GM18526 (cell line): Measurements from ENCODE around the gene ALS2CL.

Source experiments
- POLR2A ChIP-seq: IDR thresholded peaks from 3 replicates; pipeline ENCODE4 v1.6.1; 2011; ENCODE audit not compliant: insufficient read length; ENCODE audit errors: extremely low read depth

ALS2CL gene

GRCh38 chr3:46668116-46668515 is 25.4 kb downstream of the ALS2CL start:
- TF ChIP-seq POLR2A = no peak

GRCh38 chr3:46667657-46668056 is 25.8 kb downstream of the ALS2CL start:
- no peak for TF ChIP-seq POLR2A

DNA sequence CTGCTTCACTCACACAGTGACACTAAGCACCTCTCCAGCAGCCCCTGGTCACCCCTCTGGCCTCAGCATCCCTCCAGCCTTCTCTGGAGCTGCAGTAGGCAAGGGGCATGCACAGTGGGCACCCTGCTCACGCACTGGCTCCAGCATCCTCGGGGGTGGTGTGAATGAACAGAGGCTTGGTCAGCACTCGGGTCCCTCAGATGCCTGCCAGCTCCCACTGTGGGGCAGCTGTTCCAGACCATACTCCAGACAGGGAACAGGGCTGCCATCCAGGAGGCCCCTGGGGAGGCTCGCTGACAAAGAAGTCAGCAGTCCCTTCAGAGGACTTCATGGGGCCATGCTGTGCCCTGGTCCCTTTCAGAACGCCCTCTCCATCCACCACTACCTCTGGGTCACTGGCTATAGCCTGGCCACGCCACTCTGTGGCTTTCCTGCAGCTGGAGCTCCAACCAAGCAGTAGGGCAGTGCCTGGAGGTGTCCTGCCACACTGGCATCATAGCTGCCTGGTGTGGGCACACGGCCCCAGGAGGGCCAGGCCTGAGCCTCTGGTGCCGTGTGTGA is 26.3 kb downstream of the ALS2CL start:
- no peak for TF ChIP-seq POLR2A

DNA sequence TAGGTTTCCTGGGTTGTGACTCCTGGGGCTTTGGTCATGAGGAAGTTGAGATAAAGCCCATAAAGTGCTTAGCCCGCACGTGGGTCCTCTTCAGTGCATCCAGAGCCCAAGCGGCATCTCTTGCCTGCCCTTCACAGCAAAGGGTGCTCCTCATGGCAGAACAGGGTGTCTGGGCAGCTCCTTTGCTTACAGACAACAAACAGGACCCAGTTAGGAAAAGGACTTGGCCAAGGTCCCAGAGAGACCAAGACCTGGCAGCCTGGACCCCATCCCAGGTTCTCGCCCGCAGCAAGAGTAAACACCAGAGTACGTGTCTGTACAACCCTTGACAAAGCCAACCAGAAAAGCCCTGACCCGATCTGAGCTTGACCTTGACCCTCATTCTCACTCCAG is 27.0 kb downstream of the ALS2CL start:
- TF ChIP-seq POLR2A = no peak

- TF ChIP-seq POLR2A = no peak
Observed at GRCh38 chr3:46665763-46666452, 27.6 kb downstream of the ALS2CL start.

DNA sequence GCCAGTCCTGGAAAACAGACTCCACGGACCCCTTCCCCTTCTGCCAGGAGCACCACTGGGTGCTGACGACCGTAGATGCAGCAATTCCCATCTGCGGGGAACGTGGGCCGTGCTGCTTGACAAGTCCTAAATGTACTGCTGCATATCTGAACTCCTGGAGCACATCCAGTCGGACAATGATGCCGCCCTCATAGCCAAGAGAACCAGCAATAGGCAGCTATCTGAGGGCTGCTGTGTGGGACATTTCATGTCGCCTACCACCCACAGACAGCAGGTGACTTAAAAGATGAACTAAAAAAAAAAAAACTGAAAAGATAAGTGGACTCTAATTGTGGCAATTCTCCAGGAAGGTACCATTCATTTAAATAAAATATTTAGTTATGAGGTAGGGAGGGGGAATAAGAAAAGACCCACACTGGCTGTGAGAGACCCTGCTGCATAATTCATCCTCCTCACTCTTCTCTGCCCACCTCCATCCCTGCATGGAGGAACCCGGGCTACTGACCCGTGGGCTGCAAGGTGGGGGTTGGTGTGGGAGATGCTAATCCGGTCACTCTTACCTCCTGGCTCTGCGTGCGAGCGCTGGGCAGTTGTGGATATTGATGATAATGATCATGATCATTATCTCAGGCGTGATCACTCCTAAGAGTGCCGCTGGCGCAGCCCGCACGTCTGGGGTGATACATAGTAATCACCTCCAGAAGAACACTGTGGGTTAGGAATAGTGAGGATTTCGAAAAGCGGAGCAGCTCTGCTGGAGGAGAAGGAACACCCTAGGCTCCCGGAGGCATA is 28.3 kb downstream of the ALS2CL start:
- TF ChIP-seq POLR2A = no peak

- no peak for TF ChIP-seq POLR2A
Observed at GRCh38 chr3:46664188-46664970, 29.1 kb downstream of the ALS2CL start.

- no peak for TF ChIP-seq POLR2A
Observed at GRCh38 chr3:46663591-46664135, 29.8 kb downstream of the ALS2CL start.

GRCh38 chr3:46662771-46663551 is 30.5 kb downstream of the ALS2CL start:
- TF ChIP-seq POLR2A = no peak

GRCh38 chr3:46661776-46662766 is 31.4 kb downstream of the ALS2CL start:
- no peak for TF ChIP-seq POLR2A

- no peak for TF ChIP-seq POLR2A
Observed at GRCh38 chr3:46660543-46661523, 32.6 kb downstream of the ALS2CL start.

DNA sequence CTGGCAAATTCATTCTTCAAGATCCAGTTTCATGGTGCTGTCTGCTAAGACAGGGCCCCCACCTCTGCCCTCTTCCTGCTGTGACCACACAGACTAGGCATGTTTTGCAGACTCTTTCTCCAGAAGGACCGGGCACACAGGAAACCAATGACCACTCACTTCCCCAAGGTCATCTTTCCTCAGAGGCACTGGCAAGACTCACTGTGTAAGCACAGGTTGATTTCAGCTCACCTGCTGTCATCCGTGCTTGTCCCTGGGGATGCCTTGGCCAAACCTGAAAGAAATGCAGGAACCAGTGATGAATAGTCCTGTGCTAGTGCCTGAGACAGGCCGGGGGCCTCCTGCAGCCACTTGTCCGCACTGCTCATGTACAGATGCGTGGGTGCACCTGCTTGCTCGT is 33.5 kb downstream of the ALS2CL start:
- no peak for TF ChIP-seq POLR2A
